Measurements from ENCODE around the gene GARIN5B.
A peak's percentile ranks its signal among the peaks of the same experiment; 100 is the strongest.

The GARIN5B gene

DNA sequence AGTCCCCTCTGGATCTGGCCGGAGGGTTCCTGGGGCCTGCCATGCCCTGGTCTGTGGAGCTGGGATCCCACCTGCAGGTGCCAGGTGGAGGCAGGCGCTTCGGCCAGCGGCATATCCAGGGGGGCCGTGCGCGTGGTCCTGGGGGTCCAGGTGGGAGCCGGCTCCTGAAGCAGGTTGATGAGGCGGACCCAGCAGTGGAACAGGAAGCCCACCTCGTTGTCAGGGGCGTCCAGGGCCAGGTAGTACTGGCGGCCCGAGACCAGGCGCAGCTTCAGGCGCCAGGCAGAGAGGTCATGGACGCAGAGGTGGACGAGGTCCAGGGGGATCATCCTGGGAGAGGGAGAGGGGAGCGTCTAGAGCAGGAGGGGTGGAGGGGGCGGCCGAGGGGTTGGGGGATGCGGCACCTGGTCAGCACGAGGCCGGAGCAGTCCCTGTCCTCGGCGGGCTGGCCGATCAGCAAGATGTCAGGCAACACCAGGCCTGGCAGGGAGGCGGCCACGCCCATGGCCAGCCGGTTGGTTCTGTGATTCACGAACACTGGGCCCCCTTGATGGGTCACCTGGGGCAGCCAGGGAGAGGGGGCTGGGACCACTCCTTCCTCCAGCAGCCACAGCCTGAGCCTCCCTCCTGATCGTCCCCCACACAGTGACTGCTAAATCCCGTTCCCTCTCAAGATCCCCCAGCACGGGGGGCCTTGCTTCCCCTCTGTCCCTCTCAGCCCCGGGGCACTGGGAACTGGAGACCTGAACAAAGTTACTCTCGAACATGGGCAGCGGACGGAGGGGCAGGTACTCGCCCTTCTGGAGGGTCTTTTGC, 678 bp downstream of the GARIN5B start:
- H3K36me3 ChIP-seq (ENCODE audit: control insufficient read depth in 1 of 2, insufficient read depth in 2 of 2, low read length in 2 of 2) = no peaks in the 10 kb centered on the region
- no peak overlapping the region for H3K4me3 ChIP-seq (ENCODE audit: low read depth in 1 of 2, low read length in 2 of 2)
- no peak overlapping the region for H3K27ac ChIP-seq (ENCODE audit: low read length)
- peaks cover 3% of the 10 kb centered on the region for H3K27me3 ChIP-seq (ENCODE audit: low read depth, low read length)
- H3K9me3 ChIP-seq (ENCODE audit: control insufficient read depth in 1 of 2, low read length in 2 of 2) = no peaks in the 10 kb centered on the region
- no peaks in the 10 kb centered on the region for H3K4me1 ChIP-seq (ENCODE audit: control insufficient read depth in 1 of 2, insufficient read depth in 2 of 2, low read length in 2 of 2)

DNA sequence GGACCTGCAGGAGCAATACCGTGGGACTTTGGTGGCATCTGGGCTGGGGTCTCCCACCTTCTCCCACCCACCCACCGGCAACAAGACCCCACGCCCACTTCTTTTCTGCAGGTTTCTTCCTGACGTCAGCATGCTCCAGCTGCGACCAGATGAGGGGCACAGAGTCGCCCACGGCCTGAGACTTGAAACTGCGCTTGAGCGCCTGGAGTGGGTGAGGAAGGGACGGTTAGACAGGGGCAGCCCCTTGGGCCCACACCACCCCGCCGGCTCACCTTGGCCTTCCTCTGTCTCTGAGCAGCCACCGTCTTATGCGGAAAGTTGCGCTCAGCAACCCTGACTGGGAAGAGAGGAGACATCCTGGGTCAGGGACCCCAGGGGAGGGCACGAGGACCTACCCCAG, 2.2 kb downstream of the GARIN5B start:
- Histone ChIP-seq H3K4me3 (ENCODE audit: low read depth in 1 of 2, low read length in 2 of 2) (no peak overlapping the region), H3K4me1 (ENCODE audit: control insufficient read depth in 1 of 2, insufficient read depth in 2 of 2, low read length in 2 of 2) (no peaks in the 10 kb centered on the region), H3K27me3 (ENCODE audit: low read depth, low read length) (peaks cover 3% of the 10 kb centered on the region), H3K9me3 (ENCODE audit: control insufficient read depth in 1 of 2, low read length in 2 of 2) (no peaks in the 10 kb centered on the region), H3K27ac (ENCODE audit: low read length) (no peak overlapping the region), H3K36me3 (ENCODE audit: control insufficient read depth in 1 of 2, insufficient read depth in 2 of 2, low read length in 2 of 2) (no peaks in the 10 kb centered on the region)

DNA sequence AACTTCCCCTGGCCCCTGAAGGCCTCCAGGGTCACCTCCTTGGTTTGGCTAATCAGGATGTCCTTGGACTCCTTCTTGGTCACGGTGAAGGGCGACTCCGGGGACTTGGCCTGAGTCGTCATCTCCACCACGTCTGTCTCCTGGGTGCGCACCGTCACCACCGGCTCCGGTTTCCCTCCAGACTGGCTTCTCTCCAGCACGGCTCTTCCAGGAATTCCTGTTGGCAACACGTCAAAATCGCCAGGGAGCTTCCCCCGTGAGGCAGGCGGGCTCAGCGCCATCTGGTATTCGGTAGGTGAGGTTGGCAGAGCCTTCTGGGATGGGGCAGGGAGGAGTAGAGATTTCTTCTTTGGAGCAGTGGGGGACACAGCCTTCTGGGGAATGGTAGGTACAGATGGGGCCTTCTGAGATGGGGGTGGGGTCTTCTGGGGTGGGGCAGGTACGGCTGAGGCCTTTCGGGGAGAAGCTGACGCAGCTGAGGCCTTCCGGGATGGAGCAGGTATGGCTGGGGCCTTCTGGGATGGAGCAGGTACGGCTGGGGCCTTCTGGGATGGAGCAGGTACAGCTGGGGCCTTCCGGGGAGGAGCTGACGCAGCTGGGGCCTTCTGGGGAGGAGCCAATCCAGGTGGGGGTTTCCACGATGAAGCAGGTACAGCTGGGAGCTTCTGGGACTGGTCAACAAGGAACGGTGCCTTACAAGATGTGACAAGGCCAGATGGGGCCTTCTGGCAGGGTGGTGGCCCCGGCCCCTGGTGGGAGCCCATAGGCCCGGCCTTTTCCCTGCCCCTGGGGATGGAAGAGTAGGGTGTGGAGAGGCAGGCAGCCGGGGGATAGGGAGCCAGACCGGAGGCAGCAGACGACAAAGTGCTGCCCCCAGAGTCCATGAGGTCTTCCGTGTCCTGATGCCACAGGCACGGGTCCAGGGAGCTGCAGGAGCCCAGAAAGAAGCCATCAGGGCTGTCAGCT, 3.8 kb downstream of the GARIN5B start:
- peaks cover 0 to 6% of the 10 kb centered on the region in 2 donors for H3K4me1 ChIP-seq (ENCODE audit: control insufficient read depth in 1 of 2, insufficient read depth in 2 of 2, low read length in 2 of 2)
- H3K36me3 ChIP-seq (ENCODE audit: control insufficient read depth in 1 of 2, insufficient read depth in 2 of 2, low read length in 2 of 2) = no peaks in the 10 kb centered on the region

DNA sequence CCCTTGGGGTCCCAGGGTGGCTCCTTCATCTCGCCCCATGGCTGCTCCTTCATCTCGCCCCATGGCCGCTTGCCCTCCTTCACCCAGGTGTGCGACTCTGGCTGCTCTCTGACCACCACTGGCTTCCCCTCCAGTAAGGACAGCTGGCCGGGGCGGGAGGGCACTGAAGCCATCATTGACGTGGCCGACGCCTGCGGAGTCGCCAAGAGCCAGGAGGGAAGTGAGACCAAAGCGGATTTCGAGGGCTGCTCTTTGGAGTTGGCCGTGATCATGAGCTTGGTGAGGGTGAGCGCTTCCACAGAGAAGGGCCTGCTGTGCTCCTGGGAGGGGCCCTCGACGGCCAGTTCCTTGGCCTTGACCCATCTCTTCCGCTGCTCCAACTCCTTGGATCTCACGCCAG, 4.6 kb downstream of the GARIN5B start:
- no peak overlapping the region for H3K27ac ChIP-seq (ENCODE audit: low read length)
- H3K27me3 ChIP-seq (ENCODE audit: low read depth, low read length) = peaks cover 3% of the 10 kb centered on the region
- no peak overlapping the region for H3K4me3 ChIP-seq (ENCODE audit: low read depth in 1 of 2, low read length in 2 of 2)
- H3K9me3 ChIP-seq (ENCODE audit: control insufficient read depth in 1 of 2, low read length in 2 of 2) = no peaks in the 10 kb centered on the region
- H3K36me3 ChIP-seq (ENCODE audit: control insufficient read depth in 1 of 2, insufficient read depth in 2 of 2, low read length in 2 of 2) = no peaks in the 10 kb centered on the region
- H3K4me1 ChIP-seq (ENCODE audit: control insufficient read depth in 1 of 2, insufficient read depth in 2 of 2, low read length in 2 of 2) = peaks cover 0 to 11% of the 10 kb centered on the region in 2 donors

More for the DNA sequence above, 3.8 kb downstream of the GARIN5B start:
- H3K27me3 ChIP-seq (ENCODE audit: low read depth, low read length) = no peaks in the 10 kb centered on the region
- H3K9me3 ChIP-seq (ENCODE audit: control insufficient read depth in 1 of 2, low read length in 2 of 2) = no peaks in the 10 kb centered on the region
- H3K4me3 ChIP-seq (ENCODE audit: low read depth in 1 of 2, low read length in 2 of 2) = no peak overlapping the region
- no peak overlapping the region for H3K27ac ChIP-seq (ENCODE audit: low read length)

DNA sequence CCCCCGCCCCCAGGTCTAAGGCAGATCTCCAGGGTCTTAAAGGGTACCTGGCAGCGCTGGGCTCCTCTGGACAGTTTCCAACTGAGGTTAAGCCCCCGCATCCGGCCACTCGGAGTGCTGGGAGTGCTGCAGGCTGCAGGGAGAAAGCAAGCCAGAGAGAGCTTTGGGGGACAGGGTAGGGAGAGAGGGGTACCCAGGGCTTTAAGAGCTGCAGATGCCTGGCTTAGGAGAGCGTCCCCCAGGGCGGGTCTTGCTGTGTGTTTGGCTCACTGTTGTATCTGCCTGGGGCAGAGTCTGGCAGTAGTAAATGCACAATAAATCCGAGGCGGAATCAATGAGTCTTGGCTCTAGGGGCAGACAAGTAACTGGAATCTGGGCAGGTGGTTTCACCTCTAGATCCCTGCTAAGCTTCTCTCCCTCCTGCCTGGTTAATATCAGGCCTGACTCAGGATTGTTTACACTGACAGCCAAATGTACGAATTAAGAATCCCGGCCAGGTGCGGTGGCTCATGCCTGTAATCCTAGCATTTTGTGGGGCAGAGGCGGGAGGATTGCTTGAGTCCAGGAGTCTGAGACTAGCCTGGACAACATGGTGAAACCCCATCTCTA, 7.7 kb downstream of the GARIN5B start:
- H3K4me3 ChIP-seq (ENCODE audit: low read depth in 1 of 2, low read length in 2 of 2) = no peak overlapping the region
- H3K27me3 ChIP-seq (ENCODE audit: low read depth, low read length) = peaks cover 28% of the 10 kb centered on the region
- no peak overlapping the region for H3K27ac ChIP-seq (ENCODE audit: low read length)
- H3K9me3 ChIP-seq (ENCODE audit: control insufficient read depth in 1 of 2, low read length in 2 of 2) = no peaks in the 10 kb centered on the region
- peaks cover 0 to 15% of the 10 kb centered on the region in 2 donors for H3K4me1 ChIP-seq (ENCODE audit: control insufficient read depth in 1 of 2, insufficient read depth in 2 of 2, low read length in 2 of 2)
- H3K36me3 ChIP-seq (ENCODE audit: control insufficient read depth in 1 of 2, insufficient read depth in 2 of 2, low read length in 2 of 2) = no peaks in the 10 kb centered on the region

DNA sequence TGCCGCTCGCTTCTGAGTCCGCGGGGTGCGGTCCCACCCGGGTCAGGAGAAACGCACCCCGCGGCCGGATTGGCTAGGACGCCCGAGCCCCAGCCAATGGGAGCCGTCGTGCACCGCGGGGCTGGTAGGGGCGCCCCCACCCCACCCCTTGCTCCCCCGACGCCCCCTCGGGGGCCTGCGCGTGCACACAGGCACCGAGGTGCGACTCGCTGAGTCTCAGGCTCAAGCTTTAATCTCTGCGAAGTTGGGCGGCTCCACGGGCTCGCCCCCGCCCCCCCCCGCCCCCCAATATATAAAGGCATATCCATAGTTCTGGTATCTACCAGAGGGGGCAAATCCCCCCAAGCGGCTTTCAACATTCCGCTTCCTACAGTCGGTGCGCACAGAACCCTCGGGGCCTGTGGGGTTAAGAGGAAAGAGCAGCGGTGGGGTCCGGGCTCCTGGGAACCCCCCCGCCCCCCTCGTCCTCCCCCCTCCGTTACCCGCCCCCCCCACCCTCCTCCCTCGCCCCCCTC, 8.3 kb downstream of the GARIN5B start, which contains the start of gene COX6B2:
TSS of gene COX6B2 (minus strand) at position 22 of the 515 bp plus-strand sequence. CDS start 198 bp downstream, outside the sequence.
- H3K27ac ChIP-seq (ENCODE audit: low read length) = no peak within 1 kb of the TSS
- peaks cover 28% of the 10 kb centered on the region for H3K27me3 ChIP-seq (ENCODE audit: low read depth, low read length)
- H3K36me3 ChIP-seq (ENCODE audit: control insufficient read depth in 1 of 2, insufficient read depth in 2 of 2, low read length in 2 of 2) = no peaks in the 10 kb centered on the region
- H3K9me3 ChIP-seq (ENCODE audit: control insufficient read depth in 1 of 2, low read length in 2 of 2) = no peaks in the 10 kb centered on the region
- peaks cover 0 to 15% of the 10 kb centered on the region in 2 donors for H3K4me1 ChIP-seq (ENCODE audit: control insufficient read depth in 1 of 2, insufficient read depth in 2 of 2, low read length in 2 of 2)
- peak within 1 kb of the TSS; percentile 37 to 50 for H3K4me3 ChIP-seq (ENCODE audit: low read depth in 1 of 2, low read length in 2 of 2)

DNA sequence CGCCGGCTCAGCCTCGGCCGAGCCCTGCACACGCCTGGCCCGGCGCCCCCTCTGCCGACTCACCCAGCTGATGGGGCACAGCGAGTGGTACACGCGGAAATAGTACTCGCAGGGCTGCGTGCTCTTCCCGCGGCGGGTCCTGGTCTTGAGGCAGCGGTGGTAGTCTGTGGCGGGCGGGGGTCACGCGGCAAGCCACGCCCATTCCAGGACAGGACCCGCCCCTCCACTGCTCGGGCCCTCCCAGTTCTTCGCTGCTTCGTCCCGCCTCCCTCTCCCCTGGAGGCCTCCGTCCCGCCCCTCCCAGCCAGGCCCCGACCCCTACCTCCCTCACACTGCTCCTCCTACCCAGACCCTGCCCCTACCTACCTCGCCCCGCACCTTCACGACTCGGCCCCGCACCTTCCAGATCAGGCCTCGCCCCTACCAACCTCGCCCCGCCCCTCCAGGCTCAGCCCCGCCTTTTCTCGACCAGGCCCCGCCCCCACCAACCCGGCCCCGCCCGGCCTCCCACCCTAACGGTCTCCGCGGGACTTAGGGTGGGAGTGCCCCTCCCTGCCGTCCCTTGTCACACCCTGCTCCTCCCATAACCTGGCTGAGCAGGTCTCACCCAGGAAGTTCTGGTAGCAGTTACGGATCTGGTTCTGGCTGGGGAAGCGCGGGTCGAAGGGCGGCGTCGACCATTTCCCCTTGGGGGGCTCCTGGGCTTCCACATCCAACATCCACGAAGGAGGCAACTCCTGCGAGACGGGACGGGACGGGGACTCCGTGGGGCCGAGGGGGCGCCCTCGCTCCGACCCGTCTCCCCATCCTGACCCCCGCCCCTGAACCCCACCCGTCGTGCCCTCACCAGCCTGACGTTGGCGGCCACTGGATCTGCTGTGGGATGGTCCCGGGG, 9.0 kb downstream of the GARIN5B start:
- Histone ChIP-seq H3K36me3 (ENCODE audit: control insufficient read depth in 1 of 2, insufficient read depth in 2 of 2, low read length in 2 of 2) (no peaks in the 10 kb centered on the region), H3K4me3 (ENCODE audit: low read depth in 1 of 2, low read length in 2 of 2) (peak overlapping the region; percentile 37 to 50), H3K4me1 (ENCODE audit: control insufficient read depth in 1 of 2, insufficient read depth in 2 of 2, low read length in 2 of 2) (peaks cover 0 to 15% of the 10 kb centered on the region in 2 donors), H3K27ac (ENCODE audit: low read length) (no peak overlapping the region), H3K9me3 (ENCODE audit: control insufficient read depth in 1 of 2, low read length in 2 of 2) (no peaks in the 10 kb centered on the region), H3K27me3 (ENCODE audit: low read depth, low read length) (peaks cover 28% of the 10 kb centered on the region)

DNA sequence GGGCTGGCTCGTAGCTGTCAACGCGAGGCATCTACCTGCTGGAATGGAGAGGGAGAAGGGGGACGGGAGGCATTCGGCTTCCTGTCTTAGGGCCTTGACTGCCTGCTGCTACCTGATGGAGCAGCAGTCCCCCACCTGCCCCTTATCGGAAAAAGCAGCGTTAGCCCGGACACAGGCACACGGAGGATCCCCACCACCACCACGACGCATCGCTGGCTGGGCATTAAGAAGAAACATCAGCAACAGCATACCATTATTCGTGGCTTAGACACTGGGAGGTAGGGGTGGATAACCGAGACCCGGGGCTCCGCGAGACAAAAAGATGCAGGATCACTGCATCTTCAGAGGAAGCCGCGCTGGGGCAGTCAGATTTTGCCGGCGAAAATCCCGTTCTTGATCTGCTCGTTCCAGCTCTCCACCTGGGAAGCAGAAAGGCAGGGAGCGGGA, 9.7 kb downstream of the GARIN5B start:
- Histone ChIP-seq H3K9me3 (ENCODE audit: control insufficient read depth in 1 of 2, low read length in 2 of 2) (no peaks in the 10 kb centered on the region), H3K4me3 (ENCODE audit: low read depth in 1 of 2, low read length in 2 of 2) (peak overlapping the region; percentile 37 to 50), H3K36me3 (ENCODE audit: control insufficient read depth in 1 of 2, insufficient read depth in 2 of 2, low read length in 2 of 2) (no peaks in the 10 kb centered on the region), H3K27me3 (ENCODE audit: low read depth, low read length) (peaks cover 28% of the 10 kb centered on the region), H3K27ac (ENCODE audit: low read length) (no peak overlapping the region), H3K4me1 (ENCODE audit: control insufficient read depth in 1 of 2, insufficient read depth in 2 of 2, low read length in 2 of 2) (peaks cover 0 to 15% of the 10 kb centered on the region in 2 donors)

DNA sequence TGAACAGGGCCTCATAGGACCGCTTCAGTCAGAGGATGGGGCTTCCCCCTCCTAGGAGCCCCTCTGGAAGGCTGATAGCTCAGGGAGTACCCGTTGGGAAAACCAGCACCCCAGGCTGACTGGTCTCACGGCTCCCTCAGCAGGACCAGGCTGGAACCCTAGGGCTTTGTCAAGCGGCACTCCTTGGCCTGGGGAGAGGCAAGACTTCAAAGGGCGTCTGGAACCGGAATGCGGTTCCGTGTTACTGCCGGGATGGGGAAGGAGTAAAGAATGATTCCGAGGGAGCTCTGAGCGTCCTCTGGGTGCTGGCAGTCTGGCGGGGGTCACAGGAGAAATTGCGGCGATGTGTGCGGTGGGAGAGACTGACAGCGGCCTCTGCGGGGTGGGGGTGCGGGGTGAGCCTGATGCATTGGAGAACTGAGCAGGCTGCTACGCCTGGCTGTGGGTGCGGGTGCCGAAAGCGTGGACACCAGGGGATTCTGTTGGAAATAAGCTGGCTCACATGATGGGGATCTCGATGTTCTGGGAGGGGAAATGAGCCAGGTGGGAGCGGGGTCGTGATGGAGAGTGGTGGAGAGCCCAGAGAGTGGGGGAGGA, 10.4 kb downstream of the GARIN5B start:
- no peaks in the 10 kb centered on the region for H3K9me3 ChIP-seq (ENCODE audit: control insufficient read depth in 1 of 2, low read length in 2 of 2)
- H3K4me1 ChIP-seq (ENCODE audit: control insufficient read depth in 1 of 2, insufficient read depth in 2 of 2, low read length in 2 of 2) = peaks cover 0 to 15% of the 10 kb centered on the region in 2 donors
- no peak overlapping the region for H3K27ac ChIP-seq (ENCODE audit: low read length)
- no peaks in the 10 kb centered on the region for H3K36me3 ChIP-seq (ENCODE audit: control insufficient read depth in 1 of 2, insufficient read depth in 2 of 2, low read length in 2 of 2)
- peaks cover 28% of the 10 kb centered on the region for H3K27me3 ChIP-seq (ENCODE audit: low read depth, low read length)
- H3K4me3 ChIP-seq (ENCODE audit: low read depth in 1 of 2, low read length in 2 of 2) = no peak overlapping the region

DNA sequence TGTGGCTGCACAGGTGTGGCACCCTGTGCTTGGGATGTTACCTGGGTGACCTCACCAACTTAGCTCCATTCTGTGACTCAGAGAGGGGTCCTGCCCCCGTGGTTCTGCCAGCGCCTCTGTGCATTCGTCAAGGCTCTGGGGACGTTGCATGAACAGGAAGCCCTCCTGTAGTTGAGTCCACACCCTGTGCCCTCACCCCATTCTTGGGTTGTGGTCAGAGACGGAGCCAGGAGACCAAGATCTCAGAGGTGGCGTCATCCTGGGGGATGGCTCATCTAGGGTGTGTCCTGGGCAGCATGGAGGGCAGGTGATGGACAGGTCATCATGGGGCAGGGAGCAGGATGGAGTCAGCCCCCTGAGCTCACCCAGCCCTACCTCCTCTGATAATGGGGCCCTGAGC, 11.0 kb downstream of the GARIN5B start:
- peaks cover 0 to 15% of the 10 kb centered on the region in 2 donors for H3K4me1 ChIP-seq (ENCODE audit: control insufficient read depth in 1 of 2, insufficient read depth in 2 of 2, low read length in 2 of 2)
- H3K9me3 ChIP-seq (ENCODE audit: control insufficient read depth in 1 of 2, low read length in 2 of 2) = no peaks in the 10 kb centered on the region
- H3K36me3 ChIP-seq (ENCODE audit: control insufficient read depth in 1 of 2, insufficient read depth in 2 of 2, low read length in 2 of 2) = peaks cover 0 to 4% of the 10 kb centered on the region in 2 donors
- H3K27ac ChIP-seq (ENCODE audit: low read length) = no peak overlapping the region
- H3K27me3 ChIP-seq (ENCODE audit: low read depth, low read length) = peaks cover 28% of the 10 kb centered on the region
- H3K4me3 ChIP-seq (ENCODE audit: low read depth in 1 of 2, low read length in 2 of 2) = no peak overlapping the region
